CD4-positive, alpha-beta T cell treated with Interleukin-12 subunit alpha and Interleukin-12 subunit beta, for 1 hour (primary cell): Measurements from ENCODE around the gene TSPAN4.

Experiments
- DNase-seq: peaks from one replicate; pipeline ENCODE4 v3.0.0-alpha.2; 2020

Gene TSPAN4

DNA sequence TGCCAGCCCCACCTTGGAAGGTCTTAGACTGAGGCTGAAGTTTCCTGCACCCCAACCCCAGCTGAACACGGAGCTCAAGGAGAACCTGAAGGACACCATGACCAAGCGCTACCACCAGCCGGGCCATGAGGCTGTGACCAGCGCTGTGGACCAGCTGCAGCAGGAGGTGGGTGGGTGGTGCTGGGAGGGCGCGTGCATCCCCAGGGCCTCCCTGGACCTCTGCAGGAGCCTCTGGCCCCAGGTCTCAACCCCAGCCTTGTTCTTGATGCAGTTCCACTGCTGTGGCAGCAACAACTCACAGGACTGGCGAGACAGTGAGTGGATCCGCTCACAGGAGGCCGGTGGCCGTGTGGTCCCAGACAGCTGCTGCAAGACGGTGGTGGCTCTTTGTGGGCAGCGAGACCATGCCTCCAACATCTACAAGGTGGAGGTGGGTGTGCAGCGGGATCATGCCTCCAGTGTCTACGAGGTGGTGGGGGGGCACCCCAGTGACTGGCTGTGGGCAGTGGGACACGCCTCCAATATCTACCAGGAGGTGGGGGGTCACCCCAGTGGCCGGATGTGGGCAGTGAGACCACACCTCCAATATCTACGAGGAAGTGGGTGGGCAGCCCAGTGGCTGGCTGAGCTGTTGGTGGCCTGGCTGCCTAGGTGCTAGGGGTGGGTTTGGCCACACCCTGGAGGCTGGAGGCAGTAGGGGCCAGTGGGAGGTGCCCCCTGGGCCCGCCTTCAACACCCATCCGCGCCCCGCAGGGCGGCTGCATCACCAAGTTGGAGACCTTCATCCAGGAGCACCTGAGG lies 5.3 kb upstream of the TSPAN4 start:
- DNase-seq, result no peak

DNA sequence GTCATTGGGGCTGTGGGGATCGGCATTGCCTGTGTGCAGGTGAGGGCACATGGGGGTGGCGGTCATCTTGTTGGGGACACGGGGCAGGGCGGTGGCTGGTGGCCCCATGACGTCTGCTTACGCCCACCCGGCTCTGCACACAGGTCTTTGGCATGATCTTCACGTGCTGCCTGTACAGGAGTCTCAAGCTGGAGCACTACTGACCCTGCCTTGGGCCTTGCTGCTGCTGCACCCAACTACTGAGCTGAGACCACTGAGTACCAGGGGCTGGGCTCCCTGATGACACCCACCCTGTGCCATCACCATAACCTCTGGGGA lies 4.7 kb upstream of the TSPAN4 start:
- DNase-seq, result no peak

DNA sequence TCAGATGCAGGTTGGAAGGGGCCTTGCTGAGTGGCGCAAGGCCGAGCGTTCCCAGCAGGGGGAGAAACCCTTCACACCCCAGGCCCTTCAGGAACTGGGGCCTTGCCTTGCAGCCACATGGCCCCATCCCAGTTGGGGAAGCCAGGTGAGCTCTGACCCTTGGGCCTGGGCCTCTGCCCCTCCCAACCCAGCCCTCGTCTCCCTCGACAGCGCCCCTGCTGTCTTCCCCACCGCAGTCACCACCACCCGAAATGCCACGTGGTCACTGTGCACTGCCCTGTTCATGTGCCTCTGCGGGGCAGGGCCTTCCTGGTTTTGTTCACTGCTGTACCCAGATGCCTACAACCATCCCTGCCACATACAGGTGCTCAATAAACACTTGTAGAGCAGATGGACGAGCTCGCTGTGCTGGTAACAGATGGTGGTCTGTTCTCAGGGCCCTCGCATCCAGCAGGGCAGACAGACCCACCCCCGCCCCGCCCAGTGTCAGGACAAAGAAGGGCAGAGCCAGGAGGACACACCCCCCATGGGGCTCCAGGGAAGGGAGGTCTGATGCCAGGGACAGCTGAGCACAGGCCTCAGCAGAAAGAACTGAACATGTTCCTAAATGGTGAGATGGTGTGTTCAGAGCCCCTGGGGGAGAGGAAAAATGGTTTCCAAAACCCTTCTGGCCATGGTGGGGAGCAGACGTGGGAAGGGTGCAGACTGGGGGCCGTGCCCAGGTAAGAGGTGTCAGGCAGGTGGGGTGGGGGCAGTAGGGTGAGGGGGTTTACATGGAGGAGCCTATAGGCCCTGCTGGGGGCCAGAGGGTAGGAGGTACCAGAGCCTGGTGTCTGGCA lies 4.0 kb upstream of the TSPAN4 start:
- DNase-seq, result no peak

DNA sequence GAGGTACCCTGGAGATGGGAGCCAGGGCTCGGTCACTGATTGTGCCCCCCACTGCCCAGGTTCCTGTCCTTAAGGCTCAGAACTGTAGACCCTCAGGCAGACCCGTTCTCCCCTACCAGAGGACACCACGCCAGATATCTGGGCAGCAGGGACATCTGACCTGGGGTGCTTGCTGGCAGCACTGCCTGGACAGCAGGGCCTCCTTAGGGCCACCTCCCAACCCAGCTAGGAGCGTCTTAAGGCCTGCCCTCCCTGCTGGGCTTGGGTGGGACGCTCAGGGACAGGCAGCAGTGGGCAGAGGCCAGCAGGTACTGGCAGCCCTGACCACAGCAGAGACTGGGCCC lies 3.4 kb upstream of the TSPAN4 start:
- DNase-seq, result no peak

DNA sequence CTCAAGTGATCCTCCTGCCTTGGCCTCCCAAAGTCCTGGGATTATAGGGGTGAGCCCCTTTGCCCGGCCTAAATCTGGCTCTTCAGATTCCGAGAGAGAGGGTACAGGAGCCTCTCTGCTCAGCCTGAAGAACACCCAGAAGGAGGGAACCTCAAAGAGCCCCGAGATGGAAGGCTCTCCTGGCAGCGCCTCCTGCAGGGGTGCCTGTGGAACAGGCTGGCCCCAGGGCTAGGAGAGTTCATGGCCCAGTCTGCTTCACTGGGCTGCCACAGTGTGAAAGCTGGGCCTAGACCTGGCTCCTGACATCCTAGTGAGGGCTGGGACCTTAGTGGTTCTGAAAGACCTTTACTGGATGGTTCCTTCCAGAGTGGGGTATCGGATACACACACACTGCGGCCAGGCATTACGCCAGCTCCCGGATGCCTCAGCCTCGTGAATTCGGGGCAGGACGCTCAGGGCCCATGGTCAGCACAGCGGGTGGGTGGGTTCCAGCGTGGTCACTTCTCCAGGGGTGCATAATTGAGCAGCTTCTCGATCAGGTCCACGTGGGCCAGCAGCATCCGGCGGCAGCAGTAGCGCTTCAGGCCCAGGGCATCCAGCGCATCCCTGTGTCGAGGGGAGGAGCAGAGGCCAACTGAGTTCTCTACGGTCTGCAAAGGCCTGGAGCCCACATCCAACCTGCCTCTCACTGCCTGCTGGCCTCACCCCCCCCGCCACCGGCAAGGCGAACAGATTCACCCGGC lies 2.6 kb upstream of the TSPAN4 start:
- no peak for DNase-seq

DNA sequence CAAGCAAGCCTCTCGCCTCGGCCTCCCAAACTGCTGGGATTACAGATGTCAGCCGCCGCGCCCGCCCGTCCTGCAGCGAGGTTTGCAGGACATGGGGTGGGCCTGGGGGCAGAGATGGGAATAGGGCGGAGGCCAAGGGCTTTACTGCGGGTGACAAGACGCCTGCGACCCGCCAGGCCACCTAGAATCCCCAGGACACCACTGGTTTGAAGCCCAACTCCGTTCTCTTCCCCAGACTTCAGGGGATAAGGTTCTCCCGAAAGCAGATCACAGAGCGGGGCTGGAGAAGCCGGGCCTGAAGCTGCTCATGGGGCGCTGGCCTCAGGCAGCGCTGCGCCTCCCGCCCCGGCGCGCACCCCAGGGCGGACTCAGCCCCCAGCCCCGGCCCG lies 677 bp upstream of the TSPAN4 start:
- no peak for DNase-seq

DNA sequence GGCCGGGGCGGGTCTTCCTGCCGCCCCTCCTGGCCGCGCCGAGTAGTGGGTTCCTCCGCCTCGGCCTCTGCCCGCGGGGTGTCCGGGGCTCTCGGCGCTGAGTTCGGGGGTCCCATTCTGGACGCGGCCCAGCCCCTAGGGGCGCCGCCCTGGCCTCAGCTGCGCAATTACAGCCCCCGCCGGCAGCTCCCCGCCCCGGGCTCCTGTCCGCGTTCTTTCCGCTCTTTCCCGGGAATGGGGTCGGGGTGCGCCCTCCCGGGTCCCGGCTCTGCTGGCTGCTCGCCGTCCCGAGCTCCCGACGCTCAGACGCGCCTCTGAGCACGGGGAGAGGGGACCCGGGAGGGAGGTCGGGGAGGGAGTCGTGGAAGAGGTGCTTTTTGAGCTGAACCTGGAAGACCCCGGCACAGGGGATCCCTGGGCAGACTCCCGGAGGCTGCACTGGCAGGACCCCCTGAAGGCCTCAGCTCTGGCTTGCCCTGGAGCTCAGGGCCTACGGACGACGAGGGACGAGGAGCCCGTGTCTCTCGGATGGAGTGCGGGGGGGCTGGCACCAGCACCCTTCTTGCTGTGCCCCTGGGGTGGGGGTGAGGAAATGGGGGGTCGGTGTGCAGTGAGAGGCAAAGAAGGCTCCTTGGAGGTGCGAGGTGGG lies 558 bp downstream of the TSPAN4 start:
- DNase-seq, result no peak

DNA sequence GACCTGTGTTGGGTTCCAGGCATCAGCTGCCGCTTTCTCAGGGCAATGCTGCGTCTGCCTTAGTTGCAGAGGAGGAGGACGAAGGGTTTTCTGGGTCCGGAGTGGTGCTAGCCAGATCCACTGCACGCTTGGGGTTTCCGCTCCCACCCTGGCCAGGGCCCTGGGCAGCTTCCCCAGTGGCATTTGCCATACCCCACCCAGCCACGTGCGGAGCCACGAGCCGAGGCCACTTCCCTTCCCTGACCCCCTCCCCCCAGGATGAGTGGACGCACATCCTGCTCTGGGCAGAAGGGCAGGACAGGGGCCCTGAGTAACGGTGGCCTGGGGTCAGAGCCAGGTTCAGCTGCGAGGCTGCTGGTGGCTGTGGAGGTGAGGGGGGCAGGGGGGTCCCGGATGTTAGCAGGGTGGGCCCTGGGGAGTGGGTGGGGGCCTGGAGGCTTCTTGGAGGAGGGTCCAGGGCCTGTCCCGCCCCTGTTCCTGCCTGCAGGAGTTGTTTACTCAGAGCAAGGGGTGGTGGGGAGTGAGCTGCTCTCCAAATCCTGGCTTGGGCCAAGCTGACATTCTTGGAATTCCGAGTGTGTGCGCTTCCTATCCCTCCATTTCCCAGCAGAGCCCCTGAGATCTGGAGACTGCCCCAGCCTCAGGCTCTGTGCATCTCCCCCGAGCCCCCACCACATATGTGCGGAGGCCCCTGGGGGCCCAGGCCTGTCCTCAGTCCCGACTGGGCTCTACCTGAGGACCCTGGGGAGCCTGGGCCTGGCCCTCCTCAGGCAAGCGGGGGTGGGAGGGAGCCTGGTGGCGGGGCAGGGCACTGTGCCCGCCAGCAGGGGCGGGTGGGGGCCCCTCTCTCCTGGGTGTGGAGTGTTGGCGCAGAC lies 1.4 kb downstream of the TSPAN4 start:
- no peak for DNase-seq

DNA sequence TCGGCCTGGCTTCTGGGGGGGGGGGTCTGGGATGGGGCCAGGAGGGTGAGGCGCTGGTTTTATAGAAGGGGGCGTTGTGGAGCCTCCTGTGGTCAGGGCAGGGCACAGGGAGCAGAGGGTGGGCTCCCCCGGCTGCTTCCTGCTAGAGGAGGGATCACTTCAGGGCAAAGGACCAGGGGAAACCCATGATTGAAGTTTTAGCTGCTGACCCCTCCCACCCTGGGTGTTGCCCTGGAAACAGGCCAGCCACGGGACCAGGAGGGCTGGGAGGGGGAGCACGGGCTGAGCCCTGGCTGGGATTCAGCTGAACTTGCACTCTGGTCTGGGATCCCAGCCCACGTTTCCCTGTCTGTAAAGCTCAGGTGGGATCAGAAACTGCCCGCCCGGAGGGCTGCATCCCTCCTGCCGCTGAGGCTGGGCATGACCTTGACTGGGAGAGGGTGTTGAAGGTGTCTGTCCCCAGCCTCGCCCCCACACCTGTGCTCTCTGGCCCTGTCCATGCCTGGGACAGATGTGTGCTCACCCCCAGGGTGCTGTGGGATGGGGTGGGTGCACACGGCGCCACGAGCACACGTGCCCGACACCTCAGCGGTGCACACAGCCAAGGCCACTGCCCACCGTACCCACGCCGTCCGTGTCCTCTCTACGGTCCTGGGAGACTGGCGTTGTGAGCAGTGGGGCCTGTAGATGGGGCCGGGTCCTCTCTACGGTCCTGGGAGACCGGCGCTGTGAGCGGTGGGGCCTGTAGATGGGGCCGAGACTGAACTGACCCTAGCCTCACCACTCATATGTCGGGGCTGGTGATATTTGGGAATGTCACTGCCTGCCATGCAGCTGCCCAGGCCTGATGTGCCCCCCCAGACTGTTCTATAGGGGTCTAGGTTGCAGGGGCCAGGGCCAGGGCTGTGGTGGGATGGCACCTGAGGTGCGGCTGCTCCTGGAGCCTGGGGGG lies 2.3 kb downstream of the TSPAN4 start:
- peak; percentile 36 for DNase-seq

DNA sequence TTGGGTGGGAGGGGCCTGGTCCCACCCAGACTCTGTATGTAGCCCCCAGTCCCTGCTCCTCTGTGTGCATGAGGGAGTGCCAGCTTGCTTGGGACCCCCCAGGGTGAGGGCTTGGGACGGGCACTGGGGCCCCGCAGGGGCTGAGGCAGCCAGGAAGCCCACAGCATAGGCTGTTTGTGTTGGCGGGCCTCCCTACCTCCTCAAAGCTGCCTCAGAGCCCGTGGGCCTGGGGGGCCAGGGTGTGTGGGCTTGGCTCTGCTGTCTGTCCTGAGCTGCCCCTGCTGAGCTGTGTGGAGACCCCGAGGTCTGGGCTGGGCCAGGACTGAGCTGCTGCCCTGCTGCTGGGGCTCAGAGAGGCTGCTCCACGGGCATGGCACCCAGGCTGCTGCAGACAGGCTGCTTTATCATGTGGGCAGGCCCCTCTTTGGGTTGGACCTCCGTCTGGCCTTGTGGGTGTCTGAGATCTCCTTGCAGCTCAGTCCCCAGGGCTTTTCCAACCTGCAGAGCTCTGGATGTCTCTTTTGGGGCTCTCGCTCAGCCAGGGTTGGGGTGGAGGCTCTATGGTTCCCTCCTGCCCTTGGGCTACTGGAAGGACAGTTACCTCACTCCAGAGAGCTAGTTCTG lies 3.3 kb downstream of the TSPAN4 start:
- no peak for DNase-seq

DNA sequence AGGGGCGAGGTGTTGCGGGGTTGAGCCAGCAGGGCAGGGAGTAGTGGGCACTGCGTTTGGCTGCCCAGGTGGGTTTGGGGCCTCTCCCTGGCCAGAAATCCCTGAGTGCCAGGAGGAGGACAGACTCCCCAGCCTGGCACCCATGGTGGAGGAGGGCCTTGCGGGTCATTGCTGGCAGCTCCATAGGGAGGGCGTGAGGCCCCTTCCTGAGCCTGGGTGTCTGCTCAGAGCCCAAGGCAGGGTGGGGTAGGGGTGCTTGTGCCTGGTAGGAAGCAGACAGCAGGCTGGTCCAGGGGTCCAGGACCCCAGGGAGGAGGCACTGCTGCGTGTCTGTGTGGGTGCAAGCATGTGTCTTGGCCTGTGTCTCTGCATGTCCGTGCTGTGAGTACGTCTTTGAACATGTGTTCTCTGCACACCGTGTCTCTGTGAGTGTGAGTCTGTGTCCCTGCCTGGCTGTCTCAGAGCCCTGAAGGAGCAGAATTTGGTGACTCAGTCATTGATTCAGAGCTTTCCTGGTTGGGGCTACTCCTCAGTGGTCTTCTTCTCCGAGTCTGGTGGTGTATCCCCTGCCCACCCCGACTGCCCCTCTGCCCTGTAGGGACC lies 3.9 kb downstream of the TSPAN4 start:
- no peak for DNase-seq

DNA sequence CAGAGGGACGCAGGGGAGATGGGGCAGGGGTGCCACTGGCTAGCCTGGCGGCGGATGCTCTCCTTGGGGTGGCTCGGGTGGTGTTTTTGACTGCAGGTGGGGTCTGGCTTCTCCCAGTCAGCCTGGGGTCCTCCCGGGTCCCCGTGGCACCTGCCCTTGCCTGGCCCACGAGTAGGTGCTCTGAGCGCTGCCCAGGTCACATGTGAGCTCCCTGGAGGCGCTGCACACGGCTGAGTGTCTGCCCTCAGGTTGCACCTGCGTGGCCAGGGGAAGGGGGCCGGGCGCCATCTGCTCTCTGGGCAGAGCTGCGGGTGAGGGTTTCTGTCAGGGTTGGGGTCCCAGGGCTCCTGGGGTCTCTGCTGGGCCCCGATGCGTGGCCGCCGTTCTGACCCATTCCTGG lies 5.2 kb downstream of the TSPAN4 start:
- no peak for DNase-seq

DNA sequence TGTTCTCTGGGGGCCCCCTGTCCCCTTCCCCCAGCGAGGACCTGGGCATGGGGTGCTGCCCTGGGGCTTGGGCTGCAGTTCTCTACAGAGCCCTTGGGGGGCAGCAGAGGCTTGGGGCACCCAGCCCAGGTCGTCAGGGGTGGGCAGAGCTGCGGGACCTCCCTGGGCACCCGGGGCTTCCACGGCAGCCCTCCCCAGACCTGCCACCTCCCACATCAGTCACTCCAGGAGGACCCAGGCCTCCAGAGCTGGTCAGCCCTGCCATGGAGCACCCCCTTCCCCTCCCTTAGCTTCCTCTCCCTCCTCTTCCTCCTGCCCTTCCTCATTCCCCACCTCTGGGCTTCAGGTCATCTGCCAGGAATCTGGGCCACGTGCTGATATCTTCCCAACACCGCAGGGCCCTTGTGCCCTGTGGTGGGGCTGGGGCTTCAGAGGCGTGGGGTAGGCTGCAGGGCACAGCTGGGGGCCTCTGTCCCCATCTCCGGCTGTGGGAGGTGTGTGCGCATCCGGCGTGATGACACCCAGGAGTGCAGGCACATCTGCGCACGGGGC lies 5.8 kb downstream of the TSPAN4 start:
- peak; percentile 74 for DNase-seq

DNA sequence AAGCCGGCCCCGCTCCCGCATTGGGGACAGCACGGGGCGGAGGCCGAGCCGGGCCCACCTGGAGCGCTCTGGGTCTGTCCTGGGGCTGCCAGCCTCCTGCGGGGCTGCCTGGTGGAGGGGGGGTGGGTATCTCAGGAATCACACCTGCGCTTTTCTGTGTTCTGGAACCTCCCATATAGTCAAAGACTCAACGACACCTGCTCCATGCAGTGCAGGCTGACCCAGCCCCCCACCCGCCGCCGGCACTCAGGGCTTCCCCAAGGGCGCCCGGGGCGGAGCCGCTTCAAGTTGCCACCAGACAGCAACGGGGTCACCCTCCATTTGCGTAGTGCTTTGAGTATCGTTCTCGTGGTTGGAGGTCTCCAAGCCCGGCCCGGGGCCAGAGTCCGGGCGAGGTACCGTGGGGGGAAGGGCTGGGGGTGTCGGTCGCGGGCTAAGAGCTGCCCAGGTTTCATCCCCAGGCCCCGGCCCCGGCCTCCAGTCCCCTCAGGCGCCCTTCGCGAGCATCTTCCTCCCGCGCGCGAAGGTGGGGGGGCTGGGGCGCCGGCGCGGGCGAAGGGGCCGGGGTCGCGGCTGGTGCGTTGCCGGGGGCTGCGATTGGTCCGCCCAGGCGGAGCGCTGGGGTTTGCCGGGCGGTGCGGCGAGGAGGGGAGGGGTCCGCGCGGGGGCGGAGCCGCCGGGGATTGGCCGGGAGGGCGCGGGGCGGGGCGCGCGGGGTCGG lies 6.6 kb downstream of the TSPAN4 start:
- peak; percentile 51 for DNase-seq

DNA sequence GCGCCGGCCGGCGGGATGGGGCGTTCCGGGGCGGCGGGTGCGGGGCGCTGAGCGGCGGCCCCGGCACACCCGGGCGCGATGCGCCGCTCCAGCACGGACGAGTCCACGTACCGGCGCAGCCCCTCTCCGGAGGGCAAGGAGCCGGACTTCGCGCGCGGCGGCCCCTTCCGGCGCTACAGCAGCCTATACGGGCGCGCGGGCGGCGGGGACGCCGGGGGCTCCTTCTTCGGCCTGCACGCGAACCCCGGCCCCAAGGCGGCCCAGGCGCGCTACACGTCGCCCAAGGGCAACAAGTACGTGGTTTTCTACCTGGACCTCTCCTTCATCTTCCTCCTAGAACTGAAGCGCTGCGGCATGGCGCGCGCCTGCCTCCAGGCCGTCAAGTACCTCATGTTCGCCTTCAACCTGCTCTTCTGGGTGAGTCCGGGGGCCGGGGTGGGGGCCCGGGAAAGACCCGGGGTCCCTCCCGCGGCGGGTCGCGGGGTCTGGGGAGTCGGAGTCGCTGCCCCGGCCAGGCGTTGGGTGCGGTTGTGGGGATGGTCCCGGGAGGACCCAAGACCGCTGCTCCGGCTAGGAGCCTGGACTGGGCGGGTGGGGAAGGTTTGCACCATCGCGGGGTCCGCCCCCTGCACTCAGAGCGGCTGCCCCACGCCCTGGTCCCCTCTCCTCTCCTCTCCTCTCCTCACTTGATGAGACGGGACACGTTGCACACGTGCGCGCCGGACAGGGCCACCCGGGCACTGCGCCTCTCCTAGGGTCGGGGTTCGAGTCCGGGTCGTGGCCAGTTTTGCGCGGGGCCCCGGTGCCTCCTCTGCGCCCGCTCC lies 7.5 kb downstream of the TSPAN4 start:
- no peak for DNase-seq

DNA sequence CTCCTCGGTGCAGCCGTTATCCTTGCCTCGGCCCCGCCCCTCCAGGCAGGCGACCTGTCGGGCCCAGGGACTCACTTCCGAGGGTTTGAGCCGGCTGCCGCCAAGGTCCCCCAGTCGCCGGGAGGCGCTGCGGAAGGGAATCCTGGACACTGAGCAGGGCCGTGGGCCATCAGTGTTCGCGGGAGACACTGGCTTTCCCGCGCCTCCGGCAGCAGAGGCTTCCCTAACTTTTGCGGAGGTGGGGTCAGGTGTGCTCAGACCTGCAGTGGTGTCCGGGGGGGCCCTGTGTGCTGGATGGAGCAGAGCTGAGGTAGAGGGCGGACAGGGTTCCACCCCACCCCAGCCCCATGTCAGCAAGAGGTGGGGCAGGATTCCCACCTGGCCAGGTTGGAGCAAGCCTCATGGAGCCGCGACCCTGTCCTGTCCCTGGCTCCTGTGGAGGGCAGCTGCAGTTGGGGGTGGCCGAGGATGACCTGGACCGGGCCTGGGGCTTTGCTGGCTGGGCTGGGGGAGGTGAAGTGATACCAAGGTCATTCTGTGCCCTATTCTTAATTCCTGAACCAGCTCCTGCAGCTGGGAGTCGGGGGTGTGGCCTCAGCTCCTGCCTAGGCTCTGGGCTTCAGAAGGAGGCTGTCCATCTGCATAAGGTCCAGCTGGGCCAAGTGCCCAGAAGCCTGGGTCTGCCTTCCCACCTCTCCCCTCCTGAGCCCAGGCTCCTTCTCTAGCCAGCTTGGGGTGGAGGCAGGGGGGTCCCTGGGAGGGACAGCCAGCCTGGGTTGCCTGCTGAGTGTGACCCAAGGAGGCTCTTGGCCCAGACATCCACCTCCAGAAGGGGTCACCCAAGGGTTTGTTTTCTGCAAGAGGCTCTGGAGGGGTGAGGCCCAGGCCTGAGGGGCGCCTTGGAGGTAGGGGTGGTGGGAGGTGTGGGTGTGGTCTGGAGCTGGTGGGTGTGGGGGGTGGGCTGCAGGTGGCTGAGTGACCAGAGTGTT lies 8.4 kb downstream of the TSPAN4 start:
- DNase-seq, result no peak

DNA sequence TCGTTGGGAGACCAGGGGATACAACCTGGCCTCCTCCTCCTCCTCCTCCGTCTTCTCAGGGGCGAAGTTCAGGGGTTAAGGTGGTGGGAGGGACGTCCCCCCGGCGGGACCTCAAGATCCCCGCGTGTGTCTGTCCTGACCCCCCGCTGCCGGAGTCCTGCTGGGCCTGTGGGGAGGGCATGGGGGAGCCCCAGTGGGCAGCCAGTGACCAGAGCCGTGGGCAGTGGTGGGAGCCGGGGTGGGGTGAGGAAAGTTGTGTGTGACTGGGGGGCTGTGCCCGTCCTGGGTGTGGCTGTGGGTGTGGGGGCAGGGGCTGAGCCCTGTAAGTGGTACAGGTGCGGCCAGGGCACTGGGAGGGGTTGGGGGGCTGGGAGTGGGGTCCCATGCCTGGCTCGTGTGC lies 10.1 kb downstream of the TSPAN4 start:
- DNase-seq, result no peak
